GM19238 (cell line): ENCODE data around the gene TMCO6.
"Not testable (repeated sequence)": the region's sequence is repeated elsewhere in the genome, so short reads cannot be mapped to it uniquely, and the experiment has no call there.

ENCODE experiments used
- DNase-seq: peaks from one replicate; pipeline ENCODE4 v3.0.0; 2011; ENCODE audit warnings: low spot score; ENCODE audit not compliant: insufficient read length

TMCO6 gene

GRCh38 chr5:140639148-140639981 lies at the start of gene TMCO6:
Gene TMCO6 (plus strand): TSS chr5:140639451. CDS start chr5:140639528, 77 bp downstream.
- DNase-seq: peak; percentile 96

GRCh38 chr5:140590861-140591260 lies 48.4 kb upstream of the TMCO6 start:
- DNase-seq: no peak

GRCh38 chr5:140591747-140592372 lies 47.4 kb upstream of the TMCO6 start:
- DNase-seq: no peak

- not testable (repeated sequence) for DNase-seq
Measured at GRCh38 chr5:140593070-140593469, 46.2 kb upstream of the TMCO6 start.

GRCh38 chr5:140594169-140594568 lies 45.1 kb upstream of the TMCO6 start:
- DNase-seq: no peak

- no peak for DNase-seq
Measured at GRCh38 chr5:140595538-140596300, 43.5 kb upstream of the TMCO6 start.

- DNase-seq: no peak
Measured at GRCh38 chr5:140596321-140596741, 42.9 kb upstream of the TMCO6 start.

GRCh38 chr5:140598836-140599235 lies 40.4 kb upstream of the TMCO6 start:
- no peak for DNase-seq

- DNase-seq: no peak
Measured at GRCh38 chr5:140600096-140600495, 39.2 kb upstream of the TMCO6 start.

GRCh38 chr5:140602147-140602546 lies 37.1 kb upstream of the TMCO6 start:
- DNase-seq: no peak

- not testable (repeated sequence) for DNase-seq
Measured at GRCh38 chr5:140603446-140603698, 35.9 kb upstream of the TMCO6 start.

GRCh38 chr5:140603734-140604133 lies 35.5 kb upstream of the TMCO6 start:
- DNase-seq: no peak

GRCh38 chr5:140605879-140606278 lies 33.4 kb upstream of the TMCO6 start:
- no peak for DNase-seq

- no peak for DNase-seq
Measured at GRCh38 chr5:140607031-140607430, 32.2 kb upstream of the TMCO6 start.

GRCh38 chr5:140608722-140609121 lies 30.5 kb upstream of the TMCO6 start:
- no peak for DNase-seq

- no peak for DNase-seq
Measured at GRCh38 chr5:140609126-140609525, 30.1 kb upstream of the TMCO6 start.

- no peak for DNase-seq
Measured at GRCh38 chr5:140611020-140611521, 28.2 kb upstream of the TMCO6 start.

- no peak for DNase-seq
Measured at GRCh38 chr5:140622301-140622700, 16.9 kb upstream of the TMCO6 start.

- not testable (repeated sequence) for DNase-seq
Measured at GRCh38 chr5:140623061-140623460, 16.2 kb upstream of the TMCO6 start.

- not testable (repeated sequence) for DNase-seq
Measured at GRCh38 chr5:140624886-140625285, 14.4 kb upstream of the TMCO6 start.

GRCh38 chr5:140627972-140628371 lies 11.3 kb upstream of the TMCO6 start:
- no peak for DNase-seq

- no peak for DNase-seq
Measured at GRCh38 chr5:140628711-140629110, 10.5 kb upstream of the TMCO6 start.
